NCI-H1694 treated with DMSO at 0.1 percent for 48 hours (cell line): Measurements from ENCODE around the gene RASAL3.
"Not testable (repeated sequence)": the region's sequence is repeated elsewhere in the genome, so short reads cannot be mapped to it uniquely, and the experiment has no call there.

ENCODE experiments used
- DNase-seq: peaks from one replicate; lab custom pipeline; 2025; lab: John Stamatoyannopoulos, UW

Gene RASAL3

DNA sequence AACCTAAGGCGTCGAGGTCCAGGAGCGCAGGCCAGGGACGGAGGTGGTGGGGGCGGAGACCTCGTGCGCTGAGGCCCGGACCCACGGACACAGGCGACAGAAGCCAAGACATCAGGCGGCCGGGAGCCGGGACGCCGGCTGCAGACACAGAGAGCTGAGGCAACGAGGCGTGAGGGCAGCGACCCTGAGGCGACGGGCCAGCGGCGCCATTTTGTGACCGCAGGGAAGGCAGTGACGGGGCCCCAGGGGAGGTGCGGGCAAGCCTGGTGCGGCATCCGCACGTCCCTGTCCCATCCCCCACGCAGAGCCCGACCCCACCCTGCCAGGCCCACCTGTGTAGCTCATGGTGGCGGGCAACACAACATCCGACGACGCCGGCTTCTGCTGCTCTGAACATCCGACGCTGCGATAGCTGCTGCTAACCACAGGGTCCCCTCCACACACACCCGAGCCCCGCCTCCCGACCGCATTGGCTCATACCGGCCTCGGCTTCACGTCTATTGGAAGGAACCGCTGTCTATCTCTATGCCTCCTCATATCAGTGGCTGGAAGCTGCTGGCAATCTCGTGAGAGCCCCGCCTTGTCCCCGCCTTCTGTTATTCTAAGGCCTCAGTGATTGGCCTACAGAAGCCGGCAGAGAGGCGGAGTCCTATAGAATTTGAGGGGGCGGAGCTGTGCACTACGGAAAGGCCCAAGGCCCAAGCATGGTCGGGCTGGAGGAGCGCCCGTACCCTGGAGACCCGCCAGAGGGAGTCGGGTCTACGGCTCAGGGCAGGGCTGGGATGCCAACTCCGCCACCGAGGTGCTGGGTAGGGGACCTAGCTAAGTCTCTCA is 45.5 kb downstream of the RASAL3 start, which contains the start of gene AKAP8L:
Gene AKAP8L (minus strand): TSS at position 410 of the 834 bp plus-strand sequence. CDS start 65 bp downstream, at position 345.
- DNase-seq: peak; percentile 98

DNA sequence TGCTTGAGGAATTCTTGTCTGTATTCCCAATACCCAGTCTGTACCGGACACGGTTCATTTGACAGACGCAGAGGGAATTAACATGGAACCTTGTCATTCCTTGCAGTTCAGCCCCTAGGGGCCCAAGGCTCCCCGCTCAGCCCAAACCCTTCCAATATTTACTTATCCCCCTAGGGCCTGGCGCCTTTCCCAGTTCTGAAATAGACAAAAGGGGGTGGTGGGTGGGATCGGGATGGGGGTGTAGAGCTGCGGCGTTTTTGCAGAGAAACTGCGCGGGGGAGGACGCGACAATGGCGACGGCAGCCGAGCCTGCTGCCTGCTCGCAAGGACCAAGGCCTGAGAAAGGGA is 46.1 kb downstream of the RASAL3 start:
- peak; percentile 16 for DNase-seq

DNA sequence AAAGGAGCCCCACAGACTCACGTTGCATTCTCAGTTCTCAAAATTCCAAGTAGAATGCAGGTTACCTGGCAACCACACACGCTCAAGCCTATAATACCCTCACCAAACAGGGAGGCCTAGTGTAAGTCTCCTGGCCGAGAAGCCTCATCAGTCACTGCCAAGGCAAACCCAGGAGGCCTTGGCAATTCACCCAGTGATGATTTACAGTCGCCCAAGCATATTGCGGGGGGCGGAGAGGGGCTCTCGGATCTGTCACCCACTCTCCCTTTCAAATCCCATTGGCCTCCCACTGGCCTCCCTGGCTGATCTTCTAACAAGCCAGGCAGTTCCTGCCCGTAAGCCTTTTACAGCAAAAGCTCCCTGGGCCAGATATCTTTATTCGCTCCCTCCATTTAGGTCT is 46.6 kb downstream of the RASAL3 start:
- no peak for DNase-seq

- DNase-seq: no peak
Observed at GRCh38 chr19:15412832-15413231, 51.5 kb downstream of the RASAL3 start.

DNA sequence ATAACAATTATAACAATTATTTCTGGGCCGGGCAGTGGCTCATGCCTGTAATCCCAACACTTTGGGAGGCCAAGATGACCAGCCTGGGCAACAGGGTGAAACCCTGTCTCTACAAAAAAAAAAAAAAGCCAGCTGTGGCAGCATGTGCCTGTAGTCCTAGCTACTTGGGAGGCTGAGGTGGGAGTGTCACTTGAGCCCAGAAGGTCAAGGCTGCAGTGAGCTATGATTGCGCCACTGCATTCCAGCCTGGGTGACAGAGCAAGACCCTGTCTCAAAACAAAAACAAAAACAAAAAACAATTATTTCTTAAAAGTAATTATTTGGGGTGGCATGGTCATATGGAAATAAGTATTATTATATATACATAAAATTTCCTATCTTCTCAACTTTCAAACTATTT is 53.0 kb downstream of the RASAL3 start:
- DNase-seq: not testable (repeated sequence)

DNA sequence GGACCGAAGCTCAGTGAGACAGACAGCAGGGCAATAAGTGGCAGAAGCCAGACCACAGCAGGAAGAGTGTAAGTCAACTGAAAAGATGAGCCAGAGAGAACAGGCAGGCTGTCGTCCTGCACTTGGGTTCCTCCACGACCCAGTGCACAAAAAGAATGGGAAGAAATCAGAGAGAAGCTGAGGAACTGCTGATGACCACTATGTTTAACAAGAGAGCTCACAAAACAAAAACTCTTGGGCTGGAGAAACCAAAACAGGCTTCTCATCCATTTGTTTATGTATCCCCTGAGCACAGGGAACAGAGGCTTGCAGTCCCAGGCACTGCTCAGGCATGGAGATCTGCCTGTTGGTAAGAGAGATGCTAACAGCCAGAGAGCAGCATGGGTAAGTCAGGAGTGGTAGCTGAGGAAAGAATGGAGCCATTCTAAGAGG is 59.5 kb downstream of the RASAL3 start:
- no peak for DNase-seq

DNA sequence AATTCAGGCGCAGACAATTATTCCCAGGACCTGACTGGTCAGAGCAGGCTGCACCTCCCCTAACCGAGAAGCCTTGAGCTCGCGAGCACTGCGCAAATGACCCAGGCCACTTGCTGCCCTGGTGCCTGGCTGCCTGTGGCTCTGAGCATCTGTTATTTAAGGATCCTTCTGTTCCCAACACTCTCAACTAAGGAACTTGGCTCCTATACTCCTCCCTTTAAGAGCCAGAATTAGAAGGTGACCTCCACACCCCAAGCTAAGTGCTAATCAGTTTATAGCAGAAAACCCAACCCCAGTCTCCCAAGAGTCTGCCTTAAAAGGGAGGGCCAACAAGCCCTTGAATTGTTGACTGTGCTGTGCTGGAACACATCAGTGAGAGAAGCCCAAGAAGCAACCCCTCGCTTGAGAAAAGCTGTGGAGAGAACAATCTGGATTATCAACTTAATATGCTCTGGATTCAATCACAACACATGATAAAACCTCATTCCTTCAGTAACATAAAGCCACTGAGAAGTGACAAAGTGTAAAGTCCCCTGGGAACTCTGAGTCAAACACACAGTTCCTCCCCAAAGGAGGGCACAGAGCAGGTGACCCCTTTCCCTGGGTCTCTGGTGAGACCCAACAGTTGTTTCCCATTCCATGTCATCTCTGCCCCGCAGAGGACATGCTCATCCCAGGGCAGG is 60.1 kb downstream of the RASAL3 start:
- DNase-seq: no peak

- no peak for DNase-seq
Observed at GRCh38 chr19:15403151-15403531, 61.2 kb downstream of the RASAL3 start.

GRCh38 chr19:15402411-15403150 is 61.8 kb downstream of the RASAL3 start:
- no peak for DNase-seq
